Measurements from ENCODE around the gene TLL2. TPM values are rescaled to one million over a fixed set of nuclear protein-coding genes. Genes with fewer than 3 reads are reported as not detected.

The TLL2 gene
- total RNA-seq, 2 experiments from 2014 or later, result not detected

- no peak for DNase-seq
- no peaks in the 10 kb centered on the region for H3K36me3 Mint-ChIP-seq (ENCODE audit: low read depth)
- peaks cover 29% of the 10 kb centered on the region for H3K27me3 Mint-ChIP-seq
- no peaks in the 10 kb centered on the region for H3K9me3 Mint-ChIP-seq
- POLR2A ChIA-PET, result no interaction called here
- H3K4me1 Mint-ChIP-seq, result no peaks in the 10 kb centered on the region
- H3K27ac Mint-ChIP-seq, result no peak overlapping the region
- H3K4me3 Mint-ChIP-seq, result no peak overlapping the region
- CTCF ChIA-PET, result no interaction called here
These were observed 153.0 kb downstream of the TLL2 start for GRCh38 chr10:96360766-96361165.

GRCh38 chr10:96360331-96360730 lies 153.4 kb downstream of the TLL2 start:
- peaks cover 29% of the 10 kb centered on the region for H3K27me3 Mint-ChIP-seq
- ChIA-PET CTCF (no interaction called here), POLR2A (no interaction called here)
- DNase-seq, result no peak
- no peaks in the 10 kb centered on the region for H3K36me3 Mint-ChIP-seq (ENCODE audit: low read depth)
- H3K4me3 Mint-ChIP-seq, result no peak overlapping the region
- H3K9me3 Mint-ChIP-seq, result no peaks in the 10 kb centered on the region
- H3K4me1 Mint-ChIP-seq, result no peaks in the 10 kb centered on the region
- H3K27ac Mint-ChIP-seq, result no peak overlapping the region

- CTCF ChIA-PET, result no interaction called here
- POLR2A ChIA-PET, result no interaction called here
- H3K9me3 Mint-ChIP-seq, result no peaks in the 10 kb centered on the region
These were observed 154.1 kb downstream of the TLL2 start for GRCh38 chr10:96359616-96360015.

DNA sequence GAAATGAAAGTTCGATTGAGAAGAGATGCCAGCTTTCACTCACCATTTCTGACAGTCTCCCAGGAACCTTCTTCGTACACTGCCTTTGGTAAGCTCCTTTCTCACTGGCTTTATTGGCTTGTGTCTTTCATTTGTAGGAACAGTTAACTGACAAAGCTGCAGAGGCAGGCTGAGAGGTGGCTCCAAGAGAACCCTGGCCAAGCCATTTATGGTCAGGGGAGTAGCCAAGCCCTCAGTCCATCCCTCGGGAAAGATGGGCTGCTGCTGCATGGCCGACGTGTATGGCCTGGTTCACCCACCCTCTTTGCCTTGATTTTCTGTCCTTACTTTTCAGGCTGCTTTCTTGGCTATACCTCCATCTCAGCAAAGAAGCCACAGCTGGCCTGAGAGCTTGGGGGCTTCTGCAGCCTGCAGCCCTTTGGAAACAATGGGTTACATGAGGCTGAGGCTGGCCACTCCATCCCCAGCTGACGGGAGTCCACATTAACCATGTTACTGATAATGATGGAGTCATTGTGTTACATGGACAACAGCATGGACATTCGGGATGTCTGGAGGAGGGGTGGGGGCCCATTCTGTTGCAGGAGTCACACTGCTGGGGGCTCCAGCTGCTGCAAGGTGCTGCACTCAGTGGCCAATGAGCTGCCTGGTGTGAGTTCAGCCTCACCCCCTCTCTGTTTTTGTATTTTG lies 154.7 kb downstream of the TLL2 start, which contains the start of gene OPALIN:
TSS of gene OPALIN (minus strand) at position 152 of the 690 bp plus-strand sequence. CDS start at position 46, 106 bp downstream.
- Mint-ChIP-seq H3K27me3 (peaks cover 29% of the 10 kb centered on the region), H3K36me3 (ENCODE audit: low read depth) (no peaks in the 10 kb centered on the region), H3K9me3 (no peaks in the 10 kb centered on the region), H3K27ac (no peak within 1 kb of the TSS), H3K4me3 (no peak within 1 kb of the TSS), H3K4me1 (no peaks in the 10 kb centered on the region)
- no peak for DNase-seq
- CTCF ChIA-PET, result interaction anchor here (2.2 kb wide), 1 partner anchor 11 kb away, joined by 6 read pairs; no protein-coding TSS in a partner anchor
- POLR2A ChIA-PET, result no interaction called here

More at GRCh38 chr10:96359616-96360015, 154.1 kb downstream of the TLL2 start:
- Mint-ChIP-seq H3K27ac (no peak overlapping the region), H3K4me1 (no peaks in the 10 kb centered on the region), H3K36me3 (ENCODE audit: low read depth) (no peaks in the 10 kb centered on the region), H3K4me3 (no peak overlapping the region), H3K27me3 (peaks cover 29% of the 10 kb centered on the region)
- no peak for DNase-seq

GRCh38 chr10:96357038-96357620 lies 156.6 kb downstream of the TLL2 start:
- no peaks in the 10 kb centered on the region for H3K4me1 Mint-ChIP-seq
- H3K27me3 Mint-ChIP-seq, result peaks cover 32% of the 10 kb centered on the region
- H3K9me3 Mint-ChIP-seq, result no peaks in the 10 kb centered on the region
- no peak for DNase-seq
- no peak overlapping the region for H3K27ac Mint-ChIP-seq
- ChIA-PET CTCF (interaction anchor here (1.5 to 2.2 kb wide), 2 partner anchors 13 to 18 kb away, joined by 3 to 6 read pairs; no protein-coding TSS in a partner anchor), POLR2A (no interaction called here)
- no peak overlapping the region for H3K4me3 Mint-ChIP-seq
- H3K36me3 Mint-ChIP-seq (ENCODE audit: low read depth), result no peaks in the 10 kb centered on the region

DNA sequence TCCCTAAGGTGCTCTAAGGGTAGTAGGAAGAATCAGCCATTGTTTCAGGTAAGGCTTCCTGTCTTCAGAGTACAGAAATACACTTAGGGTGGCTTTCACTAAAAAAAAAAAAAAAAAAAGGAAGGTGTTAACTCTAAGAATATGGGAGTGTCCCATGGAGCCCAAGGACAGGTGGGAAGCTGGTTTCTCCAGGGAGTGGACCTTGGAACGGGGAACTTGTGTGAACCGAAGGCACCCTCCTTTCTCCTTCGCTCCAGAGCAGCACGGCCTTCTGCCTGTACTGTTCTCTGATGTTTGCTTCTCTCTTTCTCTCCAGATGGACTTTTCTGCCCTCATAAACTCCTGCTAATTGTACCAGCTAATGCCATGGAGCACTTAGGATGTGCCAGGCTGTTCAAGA lies 161.1 kb downstream of the TLL2 start:
- Mint-ChIP-seq H3K36me3 (ENCODE audit: low read depth) (no peaks in the 10 kb centered on the region), H3K4me1 (no peaks in the 10 kb centered on the region), H3K9me3 (no peaks in the 10 kb centered on the region), H3K4me3 (no peak overlapping the region), H3K27ac (no peak overlapping the region), H3K27me3 (peaks cover 41% of the 10 kb centered on the region)
- DNase-seq, result no peak
- ChIA-PET POLR2A (no interaction called here), CTCF (no interaction called here)

DNA sequence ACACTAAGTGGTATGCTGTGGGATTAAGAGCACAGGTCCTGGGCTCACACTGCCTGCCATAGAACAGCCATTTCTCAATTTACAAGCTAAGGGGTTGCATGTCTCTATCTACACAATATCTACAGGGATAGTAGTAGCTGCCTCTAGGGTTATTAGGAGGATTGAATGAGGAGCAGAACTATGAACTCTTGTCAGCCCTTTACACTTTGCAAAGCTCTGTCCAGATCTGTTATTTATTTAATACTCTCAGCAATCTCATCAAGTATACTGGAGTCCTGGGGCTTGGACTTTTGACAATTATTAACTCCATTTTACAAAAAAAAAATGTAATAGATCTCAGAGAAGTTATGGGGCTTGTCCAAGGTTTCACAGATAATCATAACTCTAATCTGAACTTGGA lies 161.7 kb downstream of the TLL2 start:
- Mint-ChIP-seq H3K27ac (no peak overlapping the region), H3K4me3 (no peak overlapping the region), H3K27me3 (peaks cover 36% of the 10 kb centered on the region), H3K36me3 (ENCODE audit: low read depth) (no peaks in the 10 kb centered on the region), H3K9me3 (no peaks in the 10 kb centered on the region), H3K4me1 (no peaks in the 10 kb centered on the region)
- DNase-seq, result no peak
- ChIA-PET POLR2A (interaction anchor here (0.6 kb wide), 1 partner anchor 159 kb away, joined by 3 read pairs; no protein-coding TSS in a partner anchor), CTCF (no interaction called here)

GRCh38 chr10:96346295-96346694 lies 167.4 kb downstream of the TLL2 start:
- CTCF ChIA-PET, result no interaction called here
- no peak for DNase-seq
- Mint-ChIP-seq H3K4me3 (no peak overlapping the region), H3K27me3 (peaks cover 30% of the 10 kb centered on the region), H3K4me1 (peaks cover 1% of the 10 kb centered on the region), H3K36me3 (ENCODE audit: low read depth) (no peaks in the 10 kb centered on the region), H3K27ac (no peak overlapping the region), H3K9me3 (peaks cover 4% of the 10 kb centered on the region)
- POLR2A ChIA-PET, result no interaction called here

DNA sequence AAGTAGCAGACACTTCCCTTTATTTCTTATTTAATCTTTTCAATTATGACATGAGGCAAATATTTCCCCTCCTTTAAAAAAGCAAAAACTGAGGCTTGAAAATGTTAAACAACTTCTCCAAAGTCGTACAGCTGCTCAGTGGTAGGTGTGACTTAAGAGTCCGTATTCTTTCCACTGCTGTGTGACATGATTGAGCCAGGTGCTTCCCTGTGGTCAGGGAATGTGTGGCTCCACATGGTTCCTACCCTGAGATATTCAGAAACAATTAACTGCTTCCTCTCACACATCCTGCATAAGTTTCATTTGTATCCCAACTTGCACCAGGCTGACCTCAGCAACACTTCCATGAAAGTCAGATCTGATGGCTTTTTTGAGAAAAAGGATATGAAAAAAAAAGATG lies 168.5 kb downstream of the TLL2 start:
- H3K4me3 Mint-ChIP-seq, result no peak overlapping the region

DNA sequence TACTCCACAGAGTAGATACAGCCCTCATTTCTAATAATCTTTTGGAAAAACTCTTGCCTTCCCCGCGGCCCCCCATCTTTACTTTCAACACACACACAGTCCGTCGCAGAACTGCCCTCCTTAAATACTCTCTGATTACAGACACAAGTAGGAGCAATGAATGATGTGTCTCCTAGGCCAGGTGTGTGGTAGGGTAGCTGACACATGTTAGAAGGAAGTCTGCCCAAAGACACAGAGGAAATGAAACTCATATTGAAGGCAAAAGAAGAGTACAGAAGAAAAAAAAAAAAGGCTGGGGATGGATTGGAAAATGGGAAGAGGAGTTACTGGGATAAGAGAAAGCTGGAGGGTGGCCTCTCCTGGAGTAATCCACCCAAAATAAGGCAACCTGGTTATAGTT lies 169.5 kb downstream of the TLL2 start:
- Mint-ChIP-seq H3K27ac (no peak overlapping the region), H3K4me1 (peaks cover 3% of the 10 kb centered on the region), H3K4me3 (no peak overlapping the region), H3K36me3 (ENCODE audit: low read depth) (no peaks in the 10 kb centered on the region), H3K27me3 (peaks cover 19% of the 10 kb centered on the region), H3K9me3 (peaks cover 4% of the 10 kb centered on the region)
- POLR2A ChIA-PET, result no interaction called here
- CTCF ChIA-PET, result no interaction called here
- DNase-seq, result no peak

More for the DNA sequence above, 168.5 kb downstream of the TLL2 start:
- Mint-ChIP-seq H3K9me3 (peaks cover 4% of the 10 kb centered on the region), H3K4me1 (peaks cover 3% of the 10 kb centered on the region), H3K27me3 (peaks cover 26% of the 10 kb centered on the region), H3K27ac (no peak overlapping the region), H3K36me3 (ENCODE audit: low read depth) (no peaks in the 10 kb centered on the region)
- DNase-seq, result no peak
- POLR2A ChIA-PET, result no interaction called here
- CTCF ChIA-PET, result no interaction called here

GRCh38 chr10:96342402-96342801 lies 171.3 kb downstream of the TLL2 start:
- Mint-ChIP-seq H3K4me3 (no peak overlapping the region), H3K4me1 (peaks cover 3% of the 10 kb centered on the region), H3K9me3 (peaks cover 4% of the 10 kb centered on the region), H3K27ac (no peak overlapping the region), H3K36me3 (ENCODE audit: low read depth) (no peaks in the 10 kb centered on the region), H3K27me3 (peaks cover 15% of the 10 kb centered on the region)
- DNase-seq, result no peak
- ChIA-PET CTCF (interaction anchor here (2.8 kb wide), 1 partner anchor 113 kb away, joined by 16 read pairs; no protein-coding TSS in a partner anchor), POLR2A (no interaction called here)

- H3K9me3 Mint-ChIP-seq, result peaks cover 4% of the 10 kb centered on the region
- ChIA-PET POLR2A (no interaction called here), CTCF (interaction anchor here (0.6 to 2.8 kb wide), 8 partner anchors 18 to 648 kb away, joined by 3 to 16 read pairs (median 5); partner anchors contain the start of gene TCTN3)
- no peak for DNase-seq
- peaks cover 17% of the 10 kb centered on the region for H3K27me3 Mint-ChIP-seq
- H3K27ac Mint-ChIP-seq, result no peak overlapping the region
- peaks cover 3% of the 10 kb centered on the region for H3K4me1 Mint-ChIP-seq
- no peak overlapping the region for H3K4me3 Mint-ChIP-seq
- H3K36me3 Mint-ChIP-seq (ENCODE audit: low read depth), result no peaks in the 10 kb centered on the region
These were observed 172.2 kb downstream of the TLL2 start for GRCh38 chr10:96341219-96342182.
